ENCODE measurements around the gene TASP1. TPM values are rescaled to one million over a fixed set of nuclear protein-coding genes. Genes with fewer than 3 reads are reported as not detected.

TASP1 gene
- total RNA-seq, 1 experiment from 2014 or later = 9.5 TPM

DNA sequence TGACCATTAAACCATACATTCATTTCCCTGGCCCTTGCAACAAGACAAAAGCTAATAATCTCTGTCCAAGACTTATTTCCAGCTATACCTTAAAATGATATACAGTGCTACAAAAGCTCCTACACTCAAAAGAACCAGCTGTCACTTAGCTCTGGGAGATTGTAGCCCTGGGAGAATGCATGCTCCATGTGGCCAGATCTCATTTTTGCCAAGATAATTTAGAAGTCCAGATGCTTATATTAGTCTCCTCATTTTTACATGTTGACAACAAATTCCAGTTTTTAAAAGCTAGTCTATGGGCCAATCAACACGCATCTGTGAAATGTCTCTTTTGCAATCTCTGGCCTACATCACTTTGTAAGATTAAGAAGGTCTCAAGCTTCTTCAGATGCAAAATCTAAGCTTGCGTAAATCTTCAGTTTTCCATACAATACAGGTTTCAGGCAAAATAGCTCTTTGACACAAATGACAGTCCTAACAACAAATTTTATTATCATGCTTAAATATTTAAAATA is 27.1 kb downstream of the TASP1 start:
- TF ChIP-seq, protein P1, sequence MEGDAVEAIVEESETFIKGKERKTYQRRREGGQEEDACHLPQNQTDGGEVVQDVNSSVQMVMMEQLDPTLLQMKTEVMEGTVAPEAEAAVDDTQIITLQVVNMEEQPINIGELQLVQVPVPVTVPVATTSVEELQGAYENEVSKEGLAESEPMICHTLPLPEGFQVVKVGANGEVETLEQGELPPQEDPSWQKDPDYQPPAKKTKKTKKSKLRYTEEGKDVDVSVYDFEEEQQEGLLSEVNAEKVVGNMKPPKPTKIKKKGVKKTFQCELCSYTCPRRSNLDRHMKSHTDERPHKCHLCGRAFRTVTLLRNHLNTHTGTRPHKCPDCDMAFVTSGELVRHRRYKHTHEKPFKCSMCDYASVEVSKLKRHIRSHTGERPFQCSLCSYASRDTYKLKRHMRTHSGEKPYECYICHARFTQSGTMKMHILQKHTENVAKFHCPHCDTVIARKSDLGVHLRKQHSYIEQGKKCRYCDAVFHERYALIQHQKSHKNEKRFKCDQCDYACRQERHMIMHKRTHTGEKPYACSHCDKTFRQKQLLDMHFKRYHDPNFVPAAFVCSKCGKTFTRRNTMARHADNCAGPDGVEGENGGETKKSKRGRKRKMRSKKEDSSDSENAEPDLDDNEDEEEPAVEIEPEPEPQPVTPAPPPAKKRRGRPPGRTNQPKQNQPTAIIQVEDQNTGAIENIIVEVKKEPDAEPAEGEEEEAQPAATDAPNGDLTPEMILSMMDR (conservative IDR thresholded peaks at IDR 0.05) = no peak
- Histone ChIP-seq H3K79me2 (ENCODE audit: insufficient read depth, low read length) (no peaks in the 10 kb centered on the region), H3K4me2 (ENCODE audit: insufficient read depth, insufficient read length, low read length) (no peak overlapping the region), H3K23ac (ENCODE audit: insufficient read length, low read depth, low read length) (no peak overlapping the region), H2BK120ac (ENCODE audit: low read depth, low read length, poor library complexity, severe bottlenecking) (no peak overlapping the region), H3K23me2 (ENCODE audit: insufficient read length, low read depth, low read length, poor library complexity, severe bottlenecking) (no peaks in the 10 kb centered on the region), H3K27me3 (ENCODE audit: insufficient read depth, low read length) (no peaks in the 10 kb centered on the region), H3K56ac (ENCODE audit: insufficient read length, low read depth, low read length) (no peak overlapping the region), H2BK15ac (ENCODE audit: low read depth, low read length) (no peak overlapping the region), H4K5ac (ENCODE audit: insufficient read length, low read depth, low read length) (no peak overlapping the region), H4K8ac (replicated peaks; ENCODE audit: insufficient read length, low read depth, low read length) (no peak overlapping the region), H3T11ph (ENCODE audit: low read length) (no peak overlapping the region), H2BK12ac (ENCODE audit: insufficient read length, low read depth, low read length) (no peak overlapping the region), H3K9ac (ENCODE audit: extremely low read depth, insufficient read length, low read length) (no peak overlapping the region), H4K91ac (ENCODE audit: insufficient read length, low read depth, low read length) (no peak overlapping the region), H3K18ac (ENCODE audit: insufficient read length, low read depth, low read length) (no peak overlapping the region), H2BK5ac (ENCODE audit: insufficient read length, low read length) (no peak overlapping the region), H3K79me1 (ENCODE audit: insufficient read depth, low read depth, low read length, poor library complexity, severe bottlenecking) (no peaks in the 10 kb centered on the region), H2BK20ac (ENCODE audit: low read depth, low read length, poor library complexity, severe bottlenecking) (no peak overlapping the region), H4K20me1 (ENCODE audit: control insufficient read depth, insufficient read depth, insufficient read length) (no peaks in the 10 kb centered on the region), H3K27ac (ENCODE audit: insufficient read length, low read depth, low read length) (no peak overlapping the region), H3K4me1 (ENCODE audit: insufficient read depth, low read length) (no peaks in the 10 kb centered on the region), H3K9me3 (ENCODE audit: control insufficient read depth, low read depth, low read length) (no peaks in the 10 kb centered on the region), H3K14ac (ENCODE audit: insufficient read depth, low read length) (no peak overlapping the region), H2AFZ (ENCODE audit: low read length) (no peak overlapping the region), H3K4ac (ENCODE audit: low read depth, low read length) (no peak overlapping the region), H2AK5ac (ENCODE audit: insufficient read length, low read length) (no peak overlapping the region)
- H3K9me3 Mint-ChIP-seq = no peaks in the 10 kb centered on the region
- H3K4me1 Mint-ChIP-seq = peaks cover 0 to 4% of the 10 kb centered on the region in 2 experiments; a peak in 1 of 4 replicates
- no peak for DNase-seq
- no CpG with 5 or more reads among the region's 2 CpGs for WGBS (ENCODE audit: extremely low coverage, insufficient read length, low lambda C conversion rate)
- H3K27me3 Mint-ChIP-seq (ENCODE audit: low read depth) = no peaks in the 10 kb centered on the region
- no peaks in the 10 kb centered on the region; a peak in 2 of 7 replicates for H3K36me3 Mint-ChIP-seq (ENCODE audit: insufficient read depth in 1 of 3, low read depth in 3 of 3)
- no peak overlapping the region for H3K4me3 Mint-ChIP-seq
- no peak overlapping the region; a peak in 1 of 7 replicates for H3K27ac Mint-ChIP-seq

All from H9 (cell line).